Medulla oblongata (tissue), 1 donor: Measurements from ENCODE around the gene EP300.
"Not testable (repeated sequence)": the region's sequence is repeated elsewhere in the genome, so short reads cannot be mapped to it uniquely, and the experiment has no call there.

Experiments used
- DNase-seq: peaks from one replicate; pipeline ENCODE4 v3.0.0-alpha.2; 2015; ENCODE audit errors: extremely low spot score

Gene EP300

GRCh38 chr22:41092023-41092817 lies at the start of gene EP300:
Gene EP300, plus strand, starts transcription at chr22:41092592. Its CDS starts 413 bp downstream, at chr22:41093005.
- peak; percentile 90 for DNase-seq

- DNase-seq, result no peak
Measured at GRCh38 chr22:41043722-41044121, 48.7 kb upstream of the EP300 start.

GRCh38 chr22:41045575-41045974 lies 46.8 kb upstream of the EP300 start:
- DNase-seq, result not testable (repeated sequence)

GRCh38 chr22:41047801-41048211 lies 44.6 kb upstream of the EP300 start:
- DNase-seq, result no peak

GRCh38 chr22:41048345-41048744 lies 44.0 kb upstream of the EP300 start:
- DNase-seq, result not testable (repeated sequence)

- peak; percentile 41 for DNase-seq
Measured at GRCh38 chr22:41048791-41049717, 43.3 kb upstream of the EP300 start.

GRCh38 chr22:41049795-41050194 lies 42.6 kb upstream of the EP300 start:
- not testable (repeated sequence) for DNase-seq

GRCh38 chr22:41050883-41051282 lies 41.5 kb upstream of the EP300 start:
- DNase-seq, result no peak

GRCh38 chr22:41052661-41053490 lies 39.5 kb upstream of the EP300 start:
- DNase-seq, result no peak

- no peak for DNase-seq
Measured at GRCh38 chr22:41057076-41057475, 35.3 kb upstream of the EP300 start.

- no peak for DNase-seq
Measured at GRCh38 chr22:41062146-41062545, 30.2 kb upstream of the EP300 start.

GRCh38 chr22:41064326-41064725 lies 28.1 kb upstream of the EP300 start:
- DNase-seq, result not testable (repeated sequence)

- DNase-seq, result not testable (repeated sequence)
Measured at GRCh38 chr22:41066341-41066740, 26.1 kb upstream of the EP300 start.

- DNase-seq, result not testable (repeated sequence)
Measured at GRCh38 chr22:41067968-41068367, 24.4 kb upstream of the EP300 start.

GRCh38 chr22:41070665-41071331 lies 21.6 kb upstream of the EP300 start:
- no peak for DNase-seq

GRCh38 chr22:41074061-41074460 lies 18.3 kb upstream of the EP300 start:
- no peak for DNase-seq

GRCh38 chr22:41074466-41074865 lies 17.9 kb upstream of the EP300 start:
- DNase-seq, result no peak

- no peak for DNase-seq
Measured at GRCh38 chr22:41074941-41075710, 17.3 kb upstream of the EP300 start.

- DNase-seq, result no peak
Measured at GRCh38 chr22:41075946-41076345, 16.4 kb upstream of the EP300 start.

- no peak for DNase-seq
Measured at GRCh38 chr22:41076857-41077256, 15.5 kb upstream of the EP300 start.
